Mesothelial cell of epicardium (in vitro differentiated cells): ENCODE measurements around the gene PCYOX1L. TPM values are rescaled to one million over a fixed set of nuclear protein-coding genes. Genes with fewer than 3 reads are reported as not detected.

ENCODE experiments used
- DNase-seq, 2 experiments: peaks; one replicate each; pipeline ENCODE4 v3.0.0; 2021; ENCODE audit warnings: low spot score in 2 of 2; ENCODE audit not compliant: unreplicated experiment in 2 of 2
- H3K27ac Mint-ChIP-seq: 2 replicates; pipeline ENCODE4 v1.8.0; 2021; ENCODE audit warnings: mixed read lengths
- H3K27me3 Mint-ChIP-seq: 2 replicates; pipeline ENCODE4 v1.8.0; 2021; ENCODE audit warnings: low read depth, mixed read lengths
- H3K36me3 Mint-ChIP-seq: 2 replicates; pipeline ENCODE4 v1.8.0; 2021; ENCODE audit warnings: mixed read lengths
- H3K4me1 Mint-ChIP-seq: 2 replicates; pipeline ENCODE4 v1.8.0; 2021; ENCODE audit warnings: mixed read lengths
- H3K4me3 Mint-ChIP-seq: 2 replicates; pipeline ENCODE4 v1.8.0; 2021; ENCODE audit warnings: mild to moderate bottlenecking, moderate library complexity, mixed read lengths
- H3K9me3 Mint-ChIP-seq: 2 replicates; pipeline ENCODE4 v1.8.0; 2021; ENCODE audit warnings: mixed read lengths
- CTCF ChIP-seq: fragments of 200-600 bp; sonication (generic); IDR thresholded peaks from one replicate; pipeline ENCODE4 v1.5.0; 2021; ENCODE audit warnings: antibody characterized with exemption; ENCODE audit not compliant: unreplicated experiment
- total RNA-seq: library from RNA; stranded (reverse); gene quantifications from 3 replicates; pipeline ENCODE4 v1.2.1, GENCODE V29; 2021

PCYOX1L gene
- total RNA-seq, 1 donor from 2014 or later, result 23.2 TPM

- H3K4me1 Mint-ChIP-seq, result peaks cover 53% of the 10 kb centered on the region
- H3K27ac Mint-ChIP-seq, result peak overlapping the region; percentile 88
- TF ChIP-seq CTCF, result no peak
- H3K27me3 Mint-ChIP-seq, result no peaks in the 10 kb centered on the region
- H3K9me3 Mint-ChIP-seq, result no peaks in the 10 kb centered on the region
- no peak overlapping the region for H3K4me3 Mint-ChIP-seq
- no peaks in the 10 kb centered on the region for H3K36me3 Mint-ChIP-seq
- no peak for DNase-seq
Observed at GRCh38 chr5:149415066-149415967, 57.5 kb downstream of the PCYOX1L start.

- Mint-ChIP-seq H3K4me3 (peak overlapping the region; percentile 3), H3K36me3 (no peaks in the 10 kb centered on the region), H3K9me3 (no peaks in the 10 kb centered on the region), H3K27ac (peak overlapping the region; percentile 87), H3K4me1 (peaks cover 69% of the 10 kb centered on the region), H3K27me3 (no peaks in the 10 kb centered on the region)
- no peak for DNase-seq
- TF ChIP-seq CTCF, result no peak
Observed at GRCh38 chr5:149416987-149417710, 59.3 kb downstream of the PCYOX1L start.

GRCh38 chr5:149417711-149418368, 60.0 kb downstream of the PCYOX1L start:
- Mint-ChIP-seq H3K9me3 (no peaks in the 10 kb centered on the region), H3K27ac (peak overlapping the region; percentile 87), H3K4me1 (peaks cover 74% of the 10 kb centered on the region), H3K27me3 (no peaks in the 10 kb centered on the region), H3K4me3 (no peak overlapping the region), H3K36me3 (no peaks in the 10 kb centered on the region)
- no peak for TF ChIP-seq CTCF
- DNase-seq, result no peak

GRCh38 chr5:149418910-149419531, 61.2 kb downstream of the PCYOX1L start:
- Mint-ChIP-seq H3K27me3 (no peaks in the 10 kb centered on the region), H3K9me3 (no peaks in the 10 kb centered on the region), H3K4me3 (no peak overlapping the region), H3K36me3 (no peaks in the 10 kb centered on the region), H3K4me1 (peaks cover 83% of the 10 kb centered on the region), H3K27ac (peak overlapping the region; percentile 87)
- TF ChIP-seq CTCF, result no peak
- no peak for DNase-seq

Other genes starting within 250 kb of the PCYOX1L start
- 0.24 to 0.27 TPM (median 0.25 TPM) in 3 replicates for gene ABLIM3, start 216.6 kb upstream of the PCYOX1L start, total RNA-seq
- 0.22 to 0.63 TPM (median 0.36 TPM) in 3 replicates for gene AFAP1L1, start 86.2 kb upstream of the PCYOX1L start, total RNA-seq
- gene GRPEL2, start 12.5 kb upstream of the PCYOX1L start, total RNA-seq, result 13.9 to 15.4 TPM (median 14.9 TPM) in 3 replicates
- gene IL17B, start 21.2 kb downstream of the PCYOX1L start, total RNA-seq, result 0.34 TPM in 1 of 3 replicates, not detected in the others
- gene CSNK1A1, start 193.4 kb downstream of the PCYOX1L start, total RNA-seq, result 246 to 254 TPM (median 248 TPM) in 3 replicates
- 9.1 to 10.1 TPM (median 10.0 TPM) in 3 replicates for gene ARHGEF37, start 223.5 kb downstream of the PCYOX1L start, total RNA-seq